GM21390 (cell line): ENCODE results near the gene CHD5.
"Not testable (repeated sequence)": the region's sequence is repeated elsewhere in the genome, so short reads cannot be mapped to it uniquely, and the experiment has no call there.

Experiments used
- ATAC-seq: cut with Tn5 transposase; IDR thresholded peaks from one replicate; pipeline ENCODE4 v1.9.1; 2021; ENCODE audit not compliant: unreplicated experiment

Gene CHD5

DNA sequence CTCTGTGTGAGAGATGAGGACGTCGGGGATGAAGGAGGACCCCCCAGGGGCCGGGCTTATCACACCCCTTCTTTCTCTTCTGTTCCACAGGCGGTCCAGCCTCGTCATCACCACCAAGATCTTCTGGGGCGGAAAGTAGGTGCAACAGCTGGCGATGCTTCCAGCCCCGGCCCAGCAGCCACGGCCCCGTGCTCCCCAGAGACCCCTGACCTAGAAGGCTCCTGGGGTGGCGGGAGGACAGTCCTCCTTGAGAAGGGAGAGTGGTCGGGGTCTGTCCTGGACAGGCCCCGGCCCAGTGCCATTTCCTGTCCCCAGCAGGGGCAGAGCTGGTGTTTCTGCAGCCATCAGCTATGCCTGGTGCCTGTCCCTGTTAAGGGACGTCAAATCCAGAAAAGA lies 92.7 kb downstream of the CHD5 start:
- no peak for ATAC-seq

DNA sequence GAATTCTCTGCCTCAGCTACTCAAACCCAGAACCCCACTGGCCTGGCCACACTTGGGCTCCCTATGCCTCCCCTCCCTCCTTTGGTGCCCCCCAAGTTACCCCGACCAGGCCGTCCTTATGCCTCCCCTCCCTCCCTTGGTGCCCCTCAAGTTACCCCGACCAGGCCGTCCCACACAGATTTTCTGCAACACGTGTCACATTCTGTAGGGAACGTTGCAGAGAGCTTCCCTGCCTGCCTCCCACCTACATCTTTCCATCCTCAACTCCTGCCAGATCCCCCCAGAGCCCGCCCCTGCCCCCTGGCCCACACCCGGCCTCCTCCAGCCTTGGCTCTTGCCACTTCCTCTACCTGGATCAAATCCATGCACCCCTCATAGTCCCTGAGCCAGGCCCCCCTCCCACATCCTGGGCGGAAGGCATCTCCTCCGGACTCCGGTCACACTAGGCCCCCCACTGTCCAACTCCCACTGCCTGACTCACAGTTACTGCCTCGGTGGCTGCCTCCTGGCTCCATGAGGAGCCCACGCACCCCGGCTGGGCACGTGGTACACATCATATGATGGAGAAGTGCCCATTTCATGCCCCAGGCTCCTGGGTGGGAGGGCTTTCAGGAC lies 93.3 kb downstream of the CHD5 start:
- ATAC-seq, result no peak

DNA sequence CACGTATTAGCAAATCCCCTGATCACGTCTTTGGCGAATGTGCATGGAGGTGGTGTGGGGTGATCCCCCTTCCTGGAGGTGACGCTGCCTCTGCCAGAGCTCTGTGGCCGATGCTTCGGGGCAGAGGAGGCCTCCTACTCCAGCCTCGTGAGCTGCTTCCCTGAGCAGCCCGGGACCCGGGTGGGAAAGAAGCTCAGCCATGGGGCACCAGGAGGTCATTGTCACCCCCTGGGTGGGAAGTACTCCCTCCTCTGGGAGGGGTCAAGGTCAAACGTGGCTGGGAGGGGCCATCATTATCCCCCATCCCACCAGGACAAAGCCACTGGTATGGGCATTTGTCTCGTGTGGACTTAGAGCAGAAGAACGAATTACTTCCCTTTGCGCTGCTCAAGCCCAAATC lies 93.8 kb downstream of the CHD5 start:
- ATAC-seq, result no peak

DNA sequence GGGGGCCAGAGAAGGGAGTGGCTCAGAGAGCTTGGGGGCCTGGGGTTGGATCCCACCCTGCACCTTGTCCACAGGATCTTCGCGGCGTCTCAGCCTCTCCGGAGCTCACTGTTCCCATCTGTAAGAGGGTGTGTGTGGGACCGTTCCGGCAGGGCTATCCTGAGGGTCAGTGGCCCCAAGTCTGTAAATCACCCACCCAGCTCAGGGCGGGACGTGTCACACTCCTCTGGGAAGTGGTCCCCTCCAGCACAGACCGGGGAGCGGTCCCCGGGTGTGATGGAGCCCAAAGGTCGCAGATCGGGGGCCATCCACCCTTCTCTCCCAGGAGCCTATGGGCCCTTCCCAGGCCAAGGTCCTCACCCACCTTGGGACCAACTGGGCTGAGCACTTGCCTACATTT lies 94.5 kb downstream of the CHD5 start:
- ATAC-seq, result no peak

DNA sequence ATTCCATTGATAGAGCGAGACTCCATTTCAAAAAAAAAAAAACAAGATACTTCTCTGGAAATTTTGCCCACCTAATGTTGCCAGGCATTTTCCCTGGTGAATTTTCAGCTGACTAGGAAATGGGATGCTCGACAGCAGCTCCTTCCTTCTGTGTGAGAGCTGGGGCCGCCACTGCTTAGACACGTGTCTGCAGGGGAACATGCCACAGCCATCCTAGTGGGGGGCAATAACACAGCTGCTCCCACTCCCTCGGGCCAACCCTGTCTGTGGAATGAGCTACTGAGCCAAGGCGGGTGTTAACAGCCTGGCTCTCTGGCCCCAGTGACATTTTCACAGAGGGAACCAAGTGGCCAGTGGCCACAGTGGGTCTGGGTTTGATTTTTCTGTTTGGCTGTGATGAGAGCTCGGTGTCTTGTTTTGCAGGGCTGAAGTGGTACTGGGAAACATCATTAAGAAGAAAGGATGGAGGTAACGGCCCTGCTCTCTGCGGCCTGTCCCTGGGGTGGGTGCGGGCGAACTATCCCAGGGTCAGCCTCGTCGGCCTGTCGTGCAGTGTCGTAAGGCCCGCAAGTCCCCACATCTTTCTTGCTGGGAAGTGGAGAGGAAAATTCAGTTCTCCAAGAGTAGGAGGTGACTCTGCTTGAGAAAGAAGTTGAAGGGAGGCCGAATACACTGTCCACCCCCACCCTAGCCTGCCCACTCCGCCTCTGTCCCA lies 95.2 kb downstream of the CHD5 start:
- ATAC-seq, result no peak

DNA sequence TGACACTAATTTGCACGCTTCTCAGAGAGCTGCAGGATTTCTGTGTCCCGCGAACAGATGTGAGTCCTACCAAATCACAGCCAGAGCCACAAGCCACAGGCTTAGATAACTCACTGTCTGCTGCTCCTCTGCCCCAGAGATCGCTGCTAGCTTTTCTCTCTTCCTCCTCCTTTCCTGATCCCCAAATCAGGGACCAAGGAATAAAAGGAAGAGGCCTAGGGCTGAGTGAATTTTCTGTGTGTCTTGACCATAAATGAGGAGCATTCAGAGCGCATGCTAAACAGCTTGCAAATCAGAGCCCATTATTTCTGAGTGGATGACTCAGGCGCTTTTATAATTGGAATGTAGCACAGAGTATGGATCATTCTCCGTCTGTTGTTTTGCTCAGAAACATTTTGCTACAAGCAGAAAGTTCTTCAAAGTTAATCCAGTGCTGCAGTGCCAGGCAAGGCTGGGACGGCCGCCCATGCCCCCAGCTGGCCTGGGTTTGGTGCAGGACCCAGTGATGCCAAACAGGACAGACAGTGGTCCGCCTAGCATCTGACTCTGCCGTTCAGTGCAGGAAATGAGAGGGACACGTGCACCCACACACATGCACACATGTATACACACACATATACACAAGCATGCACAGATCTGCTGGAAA lies 96.2 kb downstream of the CHD5 start:
- ATAC-seq, result no peak

DNA sequence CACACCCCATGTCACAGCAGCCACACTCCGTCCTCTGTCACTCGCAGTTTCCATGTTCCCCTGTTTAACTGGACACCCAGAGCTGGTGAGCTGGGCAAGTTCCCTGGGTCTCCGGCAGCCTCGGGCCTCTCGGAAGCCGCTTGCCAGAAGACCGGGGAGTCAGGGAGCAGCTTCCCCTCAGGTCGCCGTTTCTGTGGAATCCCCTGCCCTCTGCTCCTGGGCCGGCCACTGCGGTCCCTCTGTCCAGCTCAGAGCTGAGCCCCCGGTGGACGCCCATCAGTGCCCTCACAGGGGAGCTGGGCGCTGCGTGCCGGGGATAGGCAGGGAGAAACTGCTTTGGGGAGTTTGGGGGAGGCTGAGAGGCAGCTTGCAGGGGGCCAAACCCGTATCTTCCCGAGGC lies 96.7 kb downstream of the CHD5 start:
- ATAC-seq, result no peak

DNA sequence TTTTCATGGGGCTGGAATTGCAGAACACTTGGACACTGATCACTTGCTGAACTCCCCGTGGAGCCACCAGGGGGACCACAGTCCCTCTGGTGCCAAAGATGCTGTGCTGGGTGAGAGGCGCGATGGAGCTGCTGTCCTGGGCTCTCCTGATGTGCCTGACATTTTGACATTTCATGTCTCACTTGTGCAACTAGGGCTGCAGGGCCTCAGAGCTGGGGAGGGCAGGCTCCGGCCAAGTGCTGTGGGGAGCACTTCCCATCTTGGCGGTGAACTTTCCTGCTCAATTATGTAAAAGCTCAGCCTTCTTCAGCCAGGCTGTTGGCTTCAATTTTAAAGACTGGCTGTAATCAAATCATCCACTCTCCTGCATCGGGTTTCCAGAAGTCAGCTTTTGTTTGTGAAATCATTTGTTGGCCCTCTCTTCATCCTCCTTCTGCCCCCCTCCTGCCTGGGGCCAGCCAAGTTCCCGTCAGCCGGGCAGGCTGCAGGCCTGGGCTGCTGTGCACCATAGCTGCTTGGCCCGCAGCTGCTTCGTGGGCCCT lies 97.6 kb downstream of the CHD5 start:
- ATAC-seq, result no peak

DNA sequence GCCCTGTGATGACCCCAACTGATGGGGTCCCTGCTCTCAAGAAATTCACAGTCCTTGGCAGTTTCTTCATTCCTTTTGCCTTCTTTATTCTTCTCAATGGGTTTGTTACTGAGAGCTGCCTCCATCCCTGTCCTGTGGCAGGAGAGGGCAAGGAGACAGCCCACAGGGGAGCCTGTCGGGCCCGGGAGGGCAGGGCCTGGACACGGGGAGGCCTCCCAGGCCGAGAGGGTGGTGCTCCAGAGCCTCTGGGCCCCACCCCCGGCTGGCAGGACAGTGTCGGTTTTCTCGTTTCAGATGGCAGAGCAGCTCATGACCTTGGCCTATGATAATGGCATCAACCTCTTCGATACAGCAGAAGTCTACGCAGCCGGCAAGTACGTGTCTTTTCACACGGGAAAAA lies 98.2 kb downstream of the CHD5 start:
- no peak for ATAC-seq

DNA sequence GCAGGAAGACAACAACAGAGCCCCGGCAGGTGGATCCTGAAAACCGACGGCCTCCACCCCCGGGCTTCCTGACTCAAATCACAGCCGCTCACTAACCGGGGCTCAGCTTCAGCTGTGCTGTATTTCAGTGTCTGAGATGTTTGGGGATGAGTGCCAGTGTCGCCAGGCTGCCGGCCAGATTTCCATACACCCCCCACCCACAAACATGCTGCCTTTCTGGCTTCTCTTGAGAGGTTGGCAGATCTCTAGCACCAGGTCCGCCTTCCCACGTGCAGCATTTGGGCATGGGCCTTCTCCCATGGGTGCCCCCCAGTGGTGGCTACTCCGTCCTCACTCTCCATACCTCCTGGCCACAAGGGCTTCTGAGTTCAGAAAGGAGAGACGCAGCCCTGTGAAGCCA lies 99.7 kb downstream of the CHD5 start:
- ATAC-seq, result no peak

DNA sequence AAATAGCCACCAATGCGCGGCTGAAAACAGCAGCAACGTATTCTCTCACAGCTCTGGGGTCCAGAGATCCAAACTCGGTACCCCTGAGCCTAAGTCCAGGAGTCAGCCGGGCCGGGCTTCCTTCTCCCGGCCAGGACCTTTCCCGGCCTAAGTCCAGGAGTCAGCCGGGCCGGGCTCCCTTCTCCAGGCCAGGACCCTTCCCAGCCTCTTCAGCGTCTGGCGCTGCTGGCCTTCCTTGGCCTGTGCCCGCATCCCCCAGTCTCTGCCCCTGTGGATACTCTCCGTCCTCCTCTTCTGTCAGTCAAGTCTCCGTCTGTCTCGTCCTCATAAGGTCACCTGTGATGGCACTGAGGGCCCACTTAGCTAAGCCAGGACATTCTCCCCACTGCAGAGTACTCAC lies 102.2 kb downstream of the CHD5 start:
- ATAC-seq, result no peak

DNA sequence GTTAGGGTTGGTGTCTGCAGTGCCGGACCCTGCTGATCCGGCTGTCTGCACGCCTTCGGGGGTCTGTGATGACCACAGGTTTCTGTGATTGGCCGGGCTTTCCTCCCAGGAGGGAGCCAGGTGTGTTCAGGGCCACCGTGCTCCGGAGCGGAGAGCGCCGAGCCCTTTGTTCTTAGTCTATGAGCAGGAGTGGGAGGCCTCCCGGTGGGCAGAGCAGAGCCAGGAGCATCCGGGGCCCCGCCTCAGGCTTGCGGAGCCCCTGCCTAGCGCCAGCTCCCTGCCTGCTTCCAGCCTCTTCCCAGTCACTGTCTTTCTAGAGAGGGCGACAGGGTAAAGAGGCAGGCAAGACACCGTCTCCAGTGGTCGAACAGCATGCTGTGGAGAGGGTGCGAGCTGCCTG lies 102.6 kb downstream of the CHD5 start:
- no peak for ATAC-seq

DNA sequence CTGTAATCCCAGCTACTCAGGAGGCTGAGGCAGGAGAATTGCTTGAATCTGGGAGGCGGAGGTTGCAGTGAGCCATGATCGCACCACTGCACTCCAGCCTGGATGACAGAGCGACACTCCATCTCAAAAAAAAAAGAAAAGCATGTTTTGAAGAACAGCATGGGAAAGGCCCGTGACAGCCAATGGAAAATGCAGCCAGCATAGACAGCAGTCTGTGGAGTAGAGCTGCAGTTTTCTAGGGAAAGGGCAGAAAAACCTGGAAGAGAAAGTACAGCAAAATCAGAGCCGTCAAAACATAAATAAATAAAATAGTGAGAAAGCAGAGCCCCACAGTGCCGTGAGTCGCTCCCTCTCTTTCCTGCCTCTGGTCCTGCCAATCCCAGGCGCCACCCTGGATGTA lies 103.1 kb downstream of the CHD5 start:
- not testable (repeated sequence) for ATAC-seq

DNA sequence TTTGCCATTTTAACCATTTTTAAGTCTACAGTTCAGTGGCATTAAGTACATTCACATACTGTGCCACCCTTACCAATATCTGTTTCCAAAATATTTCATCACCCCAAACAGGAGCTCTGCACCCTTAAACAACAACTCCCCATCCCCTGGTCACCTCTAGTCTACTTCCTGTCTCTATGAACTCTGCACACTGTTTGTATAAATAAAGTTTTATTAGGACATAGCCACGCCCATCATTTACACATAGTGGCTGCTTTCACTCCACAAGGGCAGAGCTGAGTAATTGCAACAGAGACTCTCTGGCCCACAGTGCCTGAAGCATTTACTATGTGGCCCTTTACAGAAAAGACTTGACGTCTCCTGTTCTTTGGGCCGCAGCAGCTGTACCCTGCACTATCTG lies 104.4 kb downstream of the CHD5 start:
- ATAC-seq, result no peak

DNA sequence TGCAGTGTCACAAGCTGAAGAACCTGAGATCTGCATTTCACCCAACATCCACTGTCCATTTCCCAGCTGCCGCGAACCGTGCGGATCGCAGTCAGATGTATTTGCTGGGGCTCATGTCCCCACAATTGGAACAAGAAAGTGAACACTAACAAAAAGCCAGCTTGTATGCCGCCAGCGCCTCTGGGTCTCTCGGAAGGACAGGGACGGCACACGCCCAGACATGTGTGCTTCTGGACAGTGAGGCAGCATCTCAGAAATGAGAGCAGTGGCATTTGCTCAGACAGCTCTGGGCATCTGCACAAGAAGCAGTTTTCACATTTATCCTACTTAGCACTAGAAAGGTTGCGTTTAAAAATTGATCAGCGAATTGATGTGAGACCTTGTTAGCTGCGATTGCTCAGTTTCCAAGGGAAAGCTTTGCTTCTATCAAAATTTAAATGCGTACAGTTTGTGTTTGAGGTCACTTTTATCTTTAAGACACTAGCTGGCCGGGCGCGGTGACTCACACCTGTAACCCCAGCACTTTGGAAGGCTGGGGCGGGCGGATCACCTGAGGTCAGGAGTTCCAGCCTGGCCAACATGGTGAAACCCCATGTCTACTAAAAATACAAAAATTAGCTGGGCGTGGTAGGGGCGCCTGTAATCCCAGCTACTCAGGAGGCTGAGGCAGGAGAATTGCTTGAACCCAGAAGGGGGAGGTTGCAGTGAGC lies 105.8 kb downstream of the CHD5 start:
- ATAC-seq, result no peak

DNA sequence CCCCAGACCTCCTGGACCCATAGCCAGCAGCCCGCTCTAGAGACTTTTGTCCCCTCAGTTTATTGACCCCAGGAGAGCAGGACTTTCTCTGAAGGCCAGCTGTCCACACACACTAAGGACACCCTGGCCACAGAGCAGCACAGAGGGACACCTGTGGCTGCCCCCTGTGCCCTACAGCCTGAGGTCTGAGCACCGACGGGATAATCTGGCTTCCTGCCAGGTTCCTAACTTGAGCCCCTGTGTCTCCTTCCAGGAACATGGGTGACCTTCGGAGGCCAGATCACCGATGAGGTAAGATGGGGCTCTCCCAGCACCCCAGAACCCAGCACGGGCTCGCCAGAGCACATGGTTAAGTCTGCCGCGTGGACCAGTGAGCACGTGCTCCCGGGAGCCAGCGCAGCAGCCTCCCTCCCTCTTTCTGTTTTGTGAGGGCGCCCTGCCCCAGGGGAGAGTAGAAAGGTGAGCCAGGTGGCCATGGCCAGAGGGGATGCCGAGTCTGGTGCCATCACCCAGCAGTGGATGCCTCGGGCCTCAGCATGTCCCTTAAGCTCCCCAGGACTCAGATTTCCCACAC lies 106.6 kb downstream of the CHD5 start:
- no peak for ATAC-seq

DNA sequence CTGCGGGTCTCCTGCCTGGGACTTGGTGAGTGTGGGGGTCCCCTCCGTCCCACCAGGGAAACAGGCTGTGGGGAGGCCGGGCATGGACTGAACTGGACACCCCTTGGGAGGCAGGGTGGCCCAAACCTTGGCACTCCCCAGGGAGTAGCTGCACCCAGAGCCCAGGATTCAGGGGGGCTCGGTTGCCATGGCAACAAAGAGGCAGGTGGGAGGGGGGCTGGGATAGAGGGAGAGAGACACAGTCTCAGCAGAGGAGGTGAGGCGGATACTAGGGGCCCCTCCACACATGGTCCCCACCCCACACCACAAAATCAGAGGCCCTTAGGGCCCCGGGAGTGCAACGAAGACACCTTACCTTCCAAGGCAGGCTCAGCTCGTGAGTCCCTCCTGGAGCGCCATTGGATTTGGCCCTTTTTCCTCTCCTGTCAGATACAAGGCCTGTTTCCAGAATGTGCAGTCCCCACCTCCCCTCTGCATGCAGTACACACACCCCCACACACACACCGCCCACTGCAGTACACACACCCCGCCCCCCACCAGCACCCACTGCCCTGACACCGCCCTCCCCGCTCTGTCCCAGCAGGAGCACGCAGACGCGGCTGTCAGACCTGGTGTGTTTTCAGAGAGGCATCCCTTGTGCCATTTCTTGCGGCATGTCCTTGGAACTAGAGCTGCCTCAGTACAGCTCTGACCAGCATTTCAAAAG lies 107.2 kb downstream of the CHD5 start:
- ATAC-seq, result no peak

DNA sequence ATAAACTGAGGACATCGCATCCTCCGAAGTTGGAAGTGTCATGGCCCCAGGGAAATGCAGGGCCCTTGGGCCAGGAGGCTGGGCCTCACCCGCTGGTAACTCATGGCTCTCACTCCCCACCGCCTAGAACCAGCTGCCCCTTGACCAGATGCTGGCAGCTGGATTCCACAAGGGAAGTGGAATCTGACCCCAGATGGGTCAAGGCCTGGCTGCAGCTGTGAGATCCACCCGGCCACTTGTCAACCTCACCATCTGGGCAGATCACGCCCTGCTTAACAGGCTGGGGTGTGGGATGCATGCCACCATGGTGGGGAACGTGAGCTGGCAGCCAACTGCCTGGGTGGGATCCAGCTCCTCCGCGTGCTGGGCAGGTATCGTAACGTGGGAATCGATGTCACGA lies 108.9 kb downstream of the CHD5 start:
- ATAC-seq, result no peak

DNA sequence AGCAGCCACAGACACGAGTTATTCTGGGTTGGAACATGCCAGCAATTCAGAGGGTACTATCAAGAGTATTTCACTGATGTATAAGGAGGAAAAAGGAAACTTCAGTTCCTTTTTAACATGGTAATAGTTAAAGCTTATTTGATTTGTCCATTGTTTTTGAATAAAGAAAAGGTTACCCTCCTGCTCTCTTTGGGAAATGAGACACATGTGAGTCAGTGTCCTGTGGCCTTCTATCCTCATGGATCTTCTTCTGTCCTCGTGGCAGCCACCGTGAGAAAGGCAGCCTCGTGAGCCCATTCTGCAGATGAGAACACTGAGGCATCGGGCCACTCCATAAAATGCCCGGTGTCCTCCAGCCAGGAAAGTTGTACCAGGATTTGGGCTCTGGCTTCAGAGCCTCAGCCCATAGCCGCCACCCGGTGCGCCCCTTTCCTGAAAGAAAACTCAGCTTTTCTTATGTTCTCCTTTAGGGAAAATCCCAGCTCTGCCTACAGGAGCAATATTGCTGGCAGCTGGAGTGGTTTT lies 109.6 kb downstream of the CHD5 start:
- ATAC-seq, result no peak

DNA sequence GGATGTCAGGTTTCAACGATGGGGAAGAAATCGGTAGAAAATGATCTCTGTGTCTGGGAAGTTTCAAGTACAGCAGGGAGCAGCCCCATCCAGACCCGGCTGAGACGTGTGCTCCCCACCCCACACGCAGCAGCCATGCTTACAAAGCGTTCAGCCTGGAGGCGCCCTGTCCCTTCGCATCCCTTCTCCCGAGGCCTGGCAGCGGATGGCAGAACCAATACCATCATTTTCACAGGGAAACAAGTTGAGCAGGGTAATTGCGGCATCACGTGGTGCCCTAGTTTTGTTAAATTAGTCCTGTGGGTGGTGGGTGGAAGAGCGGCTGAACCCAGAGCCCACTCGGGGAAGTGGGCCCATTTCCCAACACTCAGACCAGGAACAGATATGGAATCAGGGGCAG lies 110.5 kb downstream of the CHD5 start:
- no peak for ATAC-seq
